Neural progenitor cell (in vitro differentiated cells): Measurements from ENCODE around the gene UBE2QL1. TPM values are rescaled to one million over a fixed set of nuclear protein-coding genes. Genes with fewer than 3 reads are reported as not detected.
A peak's percentile ranks its signal among the peaks of the same experiment; 100 is the strongest.

ENCODE experiments used
- DNase-seq: peaks from one replicate; pipeline ENCODE4 v3.0.0-alpha.2; 2016; ENCODE audit warnings: low spot score
- H2AFZ ChIP-seq: fragments of 200-600 bp; sonication (generic); replicated peaks from 2 replicates; pipeline ENCODE4 v1.6.1; 2016; ENCODE audit warnings: antibody characterized with exemption
- H3F3A ChIP-seq: fragments of 200-600 bp; sonication (generic); 2 replicates; pipeline ENCODE4 v1.6.1; 2016; ENCODE audit warnings: antibody characterized with exemption, low read depth
- H3K27ac ChIP-seq: fragments of 200-600 bp; sonication (generic); 2 replicates; pipeline ENCODE4 v1.5.1; 2016; ENCODE audit warnings: mild to moderate bottlenecking
- H3K27me3 ChIP-seq: fragments of 200-600 bp; sonication (generic); 2 replicates; pipeline ENCODE4 v1.6.1; 2016; ENCODE audit warnings: mild to moderate bottlenecking, moderate library complexity
- H3K36me3 ChIP-seq: fragments of 200-600 bp; sonication (generic); 2 replicates; pipeline ENCODE4 v1.5.1; 2016
- H3K4me1 ChIP-seq: fragments of 200-600 bp; sonication (generic); 2 replicates; pipeline ENCODE4 v1.6.1; 2016; ENCODE audit warnings: mixed run types
- H3K4me2 ChIP-seq: fragments of 200-600 bp; sonication (generic); 2 replicates; pipeline ENCODE4 v1.6.1; 2016
- H3K4me3 ChIP-seq: fragments of 200-600 bp; sonication (generic); 2 replicates; pipeline ENCODE4 v1.5.1; 2016
- H3K79me2 ChIP-seq: fragments of 200-600 bp; sonication (generic); 2 replicates; pipeline ENCODE4 v1.6.1; 2016; ENCODE audit warnings: low read depth
- H3K9ac ChIP-seq: fragments of 200-600 bp; sonication (generic); 2 replicates; pipeline ENCODE4 v1.6.1; 2016
- H3K9me3 ChIP-seq: fragments of 200-600 bp; sonication (generic); 2 replicates; pipeline ENCODE4 v1.5.1; 2016; ENCODE audit warnings: low read depth
- H4K20me1 ChIP-seq: fragments of 200-600 bp; sonication (generic); 2 replicates; pipeline ENCODE4 v1.6.1; 2016; ENCODE audit warnings: low read depth
- H3K27ac Mint-ChIP-seq: 3 replicates; pipeline ENCODE4 v1.8.0; 2021; ENCODE audit warnings: mixed read lengths
- H3K27me3 Mint-ChIP-seq: 2 replicates; pipeline ENCODE4 v1.8.0; 2022; ENCODE audit warnings: low read depth, mild to moderate bottlenecking, inconsistent platforms, moderate library complexity, mixed read lengths; ENCODE audit not compliant: insufficient read depth
- H3K36me3 Mint-ChIP-seq: 3 replicates; pipeline ENCODE4 v1.8.0; 2021; ENCODE audit warnings: mixed read lengths
- H3K4me1 Mint-ChIP-seq: 3 replicates; pipeline ENCODE4 v1.8.0; 2021; ENCODE audit warnings: mixed read lengths
- H3K4me3 Mint-ChIP-seq: 3 replicates; pipeline ENCODE4 v1.8.0; 2021; ENCODE audit warnings: mild to moderate bottlenecking, moderate library complexity, mixed read lengths
- H3K9me3 Mint-ChIP-seq: 3 replicates; pipeline ENCODE4 v1.8.0; 2020; ENCODE audit warnings: mixed read lengths
- CTCF ChIP-seq: fragments of 200-600 bp; sonication (generic); IDR thresholded peaks from 2 replicates; pipeline ENCODE4 v1.5.1; 2017; ENCODE audit warnings: antibody characterized with exemption, mild to moderate bottlenecking
- EZH2 ChIP-seq: fragments of 200-600 bp; sonication (generic); IDR thresholded peaks from 2 replicates; pipeline ENCODE4 v1.6.1; 2017; ENCODE audit warnings: antibody characterized with exemption, mild to moderate bottlenecking, moderate library complexity
- EZH2phosphoT487 ChIP-seq: fragments of 200-600 bp; sonication (generic); IDR thresholded peaks from 2 replicates; pipeline ENCODE4 v1.6.1; 2017; ENCODE audit warnings: antibody characterized with exemption
- total RNA-seq: library from RNA; depleted of rRNA; stranded (reverse); fragments of >200 nt; gene quantifications from 2 replicates; pipeline ENCODE4 v1.2.3, GENCODE V29; 2015; ENCODE audit warnings: low replicate concordance

Gene UBE2QL1
- total RNA-seq, 1 donor from 2014 or later = 0.30 TPM

- no peaks in the 10 kb centered on the region for H3K9me3 ChIP-seq
- no peak overlapping the region for H2AFZ ChIP-seq
- no peak for DNase-seq
- Mint-ChIP-seq H3K9me3 (no peaks in the 10 kb centered on the region), H3K4me3 (no peak overlapping the region), H3K27me3 (peaks cover 2% of the 10 kb centered on the region), H3K36me3 (no peaks in the 10 kb centered on the region), H3K4me1 (no peaks in the 10 kb centered on the region), H3K27ac (no peak overlapping the region)
- no peaks in the 10 kb centered on the region for H3K36me3 ChIP-seq
- no peaks in the 10 kb centered on the region for H3K79me2 ChIP-seq
- no peak overlapping the region for H3K27ac ChIP-seq
- no peak overlapping the region for H3K9ac ChIP-seq
- H3F3A ChIP-seq = no peaks in the 10 kb centered on the region
- TF ChIP-seq EZH2phosphoT487 = no peak
- TF ChIP-seq EZH2 = no peak
- no peak for TF ChIP-seq CTCF
- no peaks in the 10 kb centered on the region for H3K27me3 ChIP-seq
- H3K4me3 ChIP-seq = no peak overlapping the region
- H4K20me1 ChIP-seq = no peaks in the 10 kb centered on the region
- no peaks in the 10 kb centered on the region for H3K4me1 ChIP-seq
- no peak overlapping the region for H3K4me2 ChIP-seq
These were observed 27.6 kb downstream of the UBE2QL1 start for GRCh38 chr5:6476313-6476661.

GRCh38 chr5:6478793-6479192 is 30.1 kb downstream of the UBE2QL1 start:
- no peak for TF ChIP-seq EZH2
- no peak for TF ChIP-seq EZH2phosphoT487
- TF ChIP-seq CTCF = no peak
- H3K27me3 Mint-ChIP-seq = no peaks in the 10 kb centered on the region
- no peaks in the 10 kb centered on the region for H3K4me1 Mint-ChIP-seq
- no peaks in the 10 kb centered on the region for H3K9me3 Mint-ChIP-seq
- no peaks in the 10 kb centered on the region for H3K4me1 ChIP-seq
- H3K9ac ChIP-seq = no peak overlapping the region
- no peaks in the 10 kb centered on the region for H3K79me2 ChIP-seq
- H3K9me3 ChIP-seq = no peaks in the 10 kb centered on the region
- H3F3A ChIP-seq = no peaks in the 10 kb centered on the region
- no peaks in the 10 kb centered on the region for H3K36me3 ChIP-seq
- no peak overlapping the region for H3K27ac Mint-ChIP-seq
- H3K4me3 Mint-ChIP-seq = no peak overlapping the region
- H3K4me2 ChIP-seq = no peak overlapping the region
- H4K20me1 ChIP-seq = no peaks in the 10 kb centered on the region
- H2AFZ ChIP-seq = no peak overlapping the region
- no peaks in the 10 kb centered on the region for H3K36me3 Mint-ChIP-seq
- H3K4me3 ChIP-seq = no peak overlapping the region
- H3K27me3 ChIP-seq = no peaks in the 10 kb centered on the region
- H3K27ac ChIP-seq = no peak overlapping the region
- no peak for DNase-seq

- Histone ChIP-seq H3K27ac (no peak overlapping the region), H3K79me2 (no peaks in the 10 kb centered on the region), H3K4me1 (no peaks in the 10 kb centered on the region), H3K9ac (no peak overlapping the region), H3K36me3 (no peaks in the 10 kb centered on the region), H3K4me3 (no peak overlapping the region), H4K20me1 (no peaks in the 10 kb centered on the region), H2AFZ (no peak overlapping the region), H3K4me2 (no peak overlapping the region), H3K27me3 (no peaks in the 10 kb centered on the region), H3K9me3 (no peaks in the 10 kb centered on the region), H3F3A (no peaks in the 10 kb centered on the region)
- H3K4me1 Mint-ChIP-seq = peaks cover 3% of the 10 kb centered on the region
- no peak for TF ChIP-seq EZH2
- no peak for TF ChIP-seq EZH2phosphoT487
- peak; percentile 29 for TF ChIP-seq CTCF
- no peaks in the 10 kb centered on the region for H3K27me3 Mint-ChIP-seq
- no peaks in the 10 kb centered on the region for H3K36me3 Mint-ChIP-seq
- DNase-seq = peak; percentile 15
- H3K4me3 Mint-ChIP-seq = no peak overlapping the region
- no peaks in the 10 kb centered on the region for H3K9me3 Mint-ChIP-seq
- no peak overlapping the region for H3K27ac Mint-ChIP-seq
These were observed 31.7 kb downstream of the UBE2QL1 start for GRCh38 chr5:6480133-6481051.
